Transverse colon (tissue), 4 donors: Measurements from ENCODE around the gene OR3A3. TPM values are rescaled to one million over a fixed set of nuclear protein-coding genes. Genes with fewer than 3 reads are reported as not detected.
"Not testable (repeated sequence)": the region's sequence is repeated elsewhere in the genome, so short reads cannot be mapped to it uniquely, and the experiment has no call there.

ENCODE experiments used
- DNase-seq: peaks from one replicate; pipeline ENCODE4 v3.0.0-alpha.2; 2019
- H3K27ac ChIP-seq, 4 donors: fragments of 200-600 bp; sonication (generic); 2 replicates each; pipeline ENCODE4 v1.5.1; 2016 to 2018; ENCODE audit warnings: inconsistent platforms in 4 of 4
- H3K27me3 ChIP-seq: fragments of 200-600 bp; sonication (generic); 2 replicates; pipeline ENCODE4 v1.5.1; 2017; ENCODE audit warnings: inconsistent platforms
- H3K36me3 ChIP-seq, 4 donors: fragments of 200-600 bp; sonication (generic); 2 replicates each; pipeline ENCODE4 v1.5.1; 2017 to 2019; ENCODE audit warnings: inconsistent platforms in 4 of 4
- H3K4me1 ChIP-seq, 4 donors: fragments of 200-600 bp; sonication (generic); 2 replicates each; pipeline ENCODE4 v1.5.1; 2017 to 2020; ENCODE audit warnings: inconsistent platforms in 4 of 4
- H3K4me3 ChIP-seq, 4 donors: fragments of 200-600 bp; sonication (generic); 1 replicate in 1 of 4; 2 replicates in 3 of 4; pipeline versions ENCODE4 v1.5.1 to v1.6.1; 2017 to 2019; ENCODE audit warnings: inconsistent platforms in 4 of 4
- H3K9me3 ChIP-seq, 2 donors: fragments of 200-600 bp; sonication (generic); 2 replicates each; pipeline ENCODE4 v1.5.1; 2017 to 2019; ENCODE audit warnings: inconsistent platforms in 2 of 2
- CTCF ChIP-seq, 5 experiments: fragments of 200-600 bp in 3 of 5; fragments of 450-650 bp in 2 of 5; sonication (generic) in 3 of 5; IDR thresholded peaks; 1 replicate in 2 of 5; 2 replicates in 3 of 5; pipeline ENCODE4 v1.5.1; 2016 to 2017; ENCODE audit warnings: antibody characterized with exemption in 5 of 5, inconsistent platforms in 3 of 5, mild to moderate bottlenecking in 2 of 5, moderate library complexity in 1 of 5
- EP300 ChIP-seq: sonication (generic); formaldehyde crosslinking; IDR thresholded peaks from one replicate; pipeline ENCODE4 v1.6.1; 2017; ENCODE audit warnings: antibody characterized with exemption, low read depth
- POLR2A ChIP-seq: fragments of 450-650 bp; IDR thresholded peaks from one replicate; pipeline ENCODE4 v1.6.1; 2016; ENCODE audit warnings: antibody characterized with exemption, mild to moderate bottlenecking, moderate library complexity
- POLR2AphosphoS5 ChIP-seq, 3 donors: sonication (generic); formaldehyde crosslinking; IDR thresholded peaks; one replicate each; pipeline ENCODE4 v1.6.1; 2016; ENCODE audit warnings: antibody characterized with exemption in 3 of 3
- WGBS, 2 donors: methylation state at CpG; one replicate each; pipeline ENCODE4 v1.1.5; 2018; ENCODE audit warnings: low coverage in 1 of 2; 5-methylcytosine and 5-hydroxymethylcytosine counted together
- in situ Hi-C, 4 donors: fragments of 200-750 bp; cut with MboI; loops; one replicate each; pipeline versions ENCODE4 v1.15.0 to v1.15.1; 2017; ENCODE audit warnings: low sequenced_read_pairs in 3 of 4, low pct_ligation_motif_present in 1 of 4, low pct_unique_long_range_greater_than_20kb in 1 of 4
- intact Hi-C: fragments of 100-400 bp; cut with DNase I; formaldehyde crosslinking; loops from one replicate; pipeline ENCODE4 v1.15.1; 2023; ENCODE audit warnings: low total_unique reads
- total RNA-seq, 4 donors: library from RNA; depleted of rRNA; stranded (reverse); fragments of >200 nt; gene quantifications; one replicate each; pipeline ENCODE4 v1.1.0, GENCODE V29; 2016

OR3A3 gene
- not detected for total RNA-seq

DNA sequence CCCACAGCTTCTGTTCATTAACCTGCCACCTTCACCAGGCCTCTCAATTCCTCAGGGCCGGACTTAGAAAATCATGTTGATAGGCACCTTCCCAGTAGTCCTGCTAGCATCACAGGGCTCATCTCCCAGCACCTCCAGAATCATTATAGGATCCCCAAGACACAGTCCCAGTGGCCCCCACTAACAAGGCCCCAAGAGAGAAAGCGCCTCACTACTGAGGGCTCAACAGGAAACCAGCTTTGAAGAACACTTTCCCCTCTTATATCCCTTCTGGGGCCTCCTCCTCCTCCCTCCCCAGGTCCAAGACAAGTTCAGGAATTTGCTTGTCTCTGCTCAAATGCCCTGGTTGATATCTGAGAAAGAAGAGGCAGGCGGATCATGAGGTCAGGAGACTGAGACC, at the start of gene OR3A3:
OR3A3 (plus strand) TSS at position 301 of the 400 bp plus-strand sequence.
- in situ Hi-C loops, result no loop called here
- WGBS, 2 donors, result 76 to 82% methylated on average over 2 to 3 of the region's 3 CpGs
- no peak for DNase-seq
- H3K27me3 ChIP-seq, result no peaks in the 10 kb centered on the region
- intact Hi-C loops, result no loop called here
- no peaks in the 10 kb centered on the region for H3K36me3 ChIP-seq
- no peak for TF ChIP-seq EP300
- no peak for TF ChIP-seq CTCF (IDR thresholded peaks at IDR 0.05)
- no peak for TF ChIP-seq POLR2AphosphoS5 (IDR thresholded peaks at IDR 0.05)
- no peak for TF ChIP-seq POLR2A
- H3K4me3 ChIP-seq, result no peak within 1 kb of the TSS
- H3K4me1 ChIP-seq, result no peaks in the 10 kb centered on the region
- H3K9me3 ChIP-seq, result peaks cover 0 to 7% of the 10 kb centered on the region in 2 donors
- H3K27ac ChIP-seq, result no peak within 1 kb of the TSS

- H3K9me3 ChIP-seq, H3K27ac ChIP-seq, intact Hi-C loops, H3K36me3 ChIP-seq, DNase-seq, H3K4me1 ChIP-seq, H3K27me3 ChIP-seq, H3K4me3 ChIP-seq: not testable (repeated sequence)
- WGBS, 2 donors, result no CpG with 5 or more reads among the region's 31 CpGs
- in situ Hi-C loops, result loop anchor here in 1 of 4 donors (25.0 kb wide), 1 partner anchor 91 kb away; the partner anchor contains the start of gene SPATA22
These were observed 40.0 kb upstream of the OR3A3 start for GRCh38 chr17:3371167-3371566.

- TF ChIP-seq POLR2A (no peak), EP300 (no peak), POLR2AphosphoS5 (IDR thresholded peaks at IDR 0.05) (no peak), CTCF (IDR thresholded peaks at IDR 0.05) (no peak)
- intact Hi-C loops, result no loop called here
- H3K4me3 ChIP-seq, result no peak overlapping the region
- H3K9me3 ChIP-seq, result peaks cover 0 to 10% of the 10 kb centered on the region in 2 donors
- H3K36me3 ChIP-seq, result no peaks in the 10 kb centered on the region
- no peaks in the 10 kb centered on the region for H3K27me3 ChIP-seq
- no peak overlapping the region for H3K27ac ChIP-seq
- no peak for DNase-seq
- WGBS, 2 donors, result 71% methylated on average over 8 of the region's 8 CpGs; no CpG with 5 or more reads in 1 of the 2 donors
- H3K4me1 ChIP-seq, result no peaks in the 10 kb centered on the region
- in situ Hi-C loops, result loop anchor here in 1 of 4 donors (25.0 kb wide), 1 partner anchor 109 kb away; the partner anchor contains the start of gene ASPA
These were observed 32.8 kb upstream of the OR3A3 start for GRCh38 chr17:3378321-3378720.

DNA sequence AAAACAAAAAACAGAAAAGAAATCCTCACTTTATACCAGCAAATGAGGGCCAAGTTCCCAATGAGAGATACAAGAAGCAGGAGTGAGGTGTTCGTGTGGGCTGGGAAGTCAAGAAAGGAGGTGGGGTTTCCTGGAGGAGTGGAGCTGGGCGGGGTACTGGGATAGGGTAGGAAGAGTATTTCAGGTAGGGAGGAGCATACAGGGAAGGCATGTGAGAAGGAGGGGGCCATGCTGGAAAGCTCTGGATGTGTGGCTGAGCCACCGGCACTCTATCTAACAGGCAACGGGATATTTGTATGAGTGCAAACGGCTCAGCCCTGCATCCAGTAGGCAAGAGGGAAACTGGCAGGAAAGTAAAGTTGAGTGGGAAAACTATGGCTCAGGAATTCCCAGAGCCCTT, 29.2 kb upstream of the OR3A3 start:
- Histone ChIP-seq H3K27me3 (peaks cover 24% of the 10 kb centered on the region), H3K9me3 (no peaks in the 10 kb centered on the region), H3K4me1 (no peaks in the 10 kb centered on the region), H3K27ac (no peak overlapping the region), H3K36me3 (no peaks in the 10 kb centered on the region), H3K4me3 (no peak overlapping the region)
- WGBS, 2 donors, result 65 to 67% methylated on average over 4 to 5 of the region's 5 CpGs
- TF ChIP-seq EP300 (no peak), POLR2A (no peak)
- in situ Hi-C loops, result loop anchor here in 1 of 4 donors (25.0 kb wide), 1 partner anchor 105 kb away; the partner anchor contains the start of gene ASPA
- DNase-seq, result no peak
- intact Hi-C loops, result no loop called here

GRCh38 chr17:3385869-3386816, 25.0 kb upstream of the OR3A3 start, which contains the start of gene OR3A2:
Gene OR3A2, minus strand, starts transcription at chr17:3386308.
- 55 to 96% methylated on average over 4 to 92 of the region's 92 CpGs for WGBS, 2 donors
- H3K4me1 ChIP-seq, result no peaks in the 10 kb centered on the region
- no peak for DNase-seq
- H3K4me3 ChIP-seq, result no peak within 1 kb of the TSS
- in situ Hi-C loops, result loop anchor here in 1 of 4 donors (25.0 kb wide), 1 partner anchor 101 kb away; the partner anchor contains the start of gene ASPA
- peaks cover 38% of the 10 kb centered on the region for H3K27me3 ChIP-seq
- intact Hi-C loops, result no loop called here
- H3K27ac ChIP-seq, result no peak within 1 kb of the TSS
- TF ChIP-seq CTCF (IDR thresholded peaks at IDR 0.05) (no peak), POLR2AphosphoS5 (IDR thresholded peaks at IDR 0.05) (no peak), EP300 (no peak), POLR2A (no peak)
- no peaks in the 10 kb centered on the region for H3K9me3 ChIP-seq
- H3K36me3 ChIP-seq, result no peaks in the 10 kb centered on the region
